Measurements from ENCODE around the gene APOB.

The APOB gene

GRCh38 chr2:20977520-20978180, 66.2 kb downstream of the APOB start:
- Histone ChIP-seq H4K91ac (ENCODE audit: low read length) (no peak overlapping the region), H3K36me3 (ENCODE audit: control insufficient read depth in 1 of 2, insufficient read depth in 2 of 2, low read depth in 1 of 2, low read length in 2 of 2) (no peaks in the 10 kb centered on the region), H2BK120ac (ENCODE audit: low read depth, low read length) (no peak overlapping the region), H3K9me3 (ENCODE audit: control insufficient read depth, low read length) (no peaks in the 10 kb centered on the region), H3K27ac (ENCODE audit: low read length, poor library complexity, severe bottlenecking) (no peak overlapping the region), H3K4me2 (ENCODE audit: low read length, poor library complexity, severe bottlenecking) (no peak overlapping the region), H2BK12ac (ENCODE audit: low read length in 2 of 2) (no peak overlapping the region), H3K27me3 (ENCODE audit: control insufficient read depth in 1 of 2, insufficient read depth in 1 of 2, low read length in 2 of 2) (peaks cover 0 to 4% of the 10 kb centered on the region in 2 experiments), H4K8ac (ENCODE audit: low read length) (no peak overlapping the region), H2BK15ac (ENCODE audit: low read depth, poor library complexity, severe bottlenecking) (no peak overlapping the region), H3K4me3 (ENCODE audit: insufficient read depth in 1 of 2, low read depth in 1 of 2, low read length in 2 of 2) (no peak overlapping the region), H3K23ac (ENCODE audit: low read length in 2 of 2) (no peak overlapping the region), H3K9ac (ENCODE audit: low read length) (no peak overlapping the region), H3K4me1 (ENCODE audit: control insufficient read depth, insufficient read depth, low read depth, low read length) (no peaks in the 10 kb centered on the region), H2AFZ (ENCODE audit: low read depth, low read length) (no peak overlapping the region), H2BK5ac (ENCODE audit: low read depth, low read length, poor library complexity, severe bottlenecking) (no peak overlapping the region), H2AK5ac (ENCODE audit: low read length, severe bottlenecking) (no peak overlapping the region), H3K4ac (ENCODE audit: low read depth in 1 of 2, low read length in 2 of 2) (no peak overlapping the region), H3K79me1 (replicated peaks; ENCODE audit: low read length, poor library complexity, severe bottlenecking) (no peaks in the 10 kb centered on the region), H3K14ac (ENCODE audit: low read length in 2 of 2) (no peak overlapping the region), H3K18ac (ENCODE audit: low read depth in 1 of 2, low read length in 2 of 2) (no peak overlapping the region)
- no peak for DNase-seq
- 49% methylated on average over 3 of the region's 4 CpGs for WGBS

GRCh38 chr2:20976527-20976926, 67.3 kb downstream of the APOB start:
- H4K91ac ChIP-seq (ENCODE audit: low read length): peak overlapping the region; percentile 18
- no peak overlapping the region for H2AFZ ChIP-seq (ENCODE audit: low read depth, low read length)
- no peak for DNase-seq
- H3K9ac ChIP-seq (ENCODE audit: low read length): no peak overlapping the region
- H3K27me3 ChIP-seq (ENCODE audit: control insufficient read depth in 1 of 2, insufficient read depth in 1 of 2, low read length in 2 of 2): peaks cover 0 to 4% of the 10 kb centered on the region in 2 experiments
- H3K18ac ChIP-seq (ENCODE audit: low read depth in 1 of 2, low read length in 2 of 2): no peak overlapping the region
- no peaks in the 10 kb centered on the region for H3K4me1 ChIP-seq (ENCODE audit: control insufficient read depth, insufficient read depth, low read depth, low read length)
- H2BK5ac ChIP-seq (ENCODE audit: low read depth, low read length, poor library complexity, severe bottlenecking): no peak overlapping the region
- no peak overlapping the region for H3K4me3 ChIP-seq (ENCODE audit: insufficient read depth in 1 of 2, low read depth in 1 of 2, low read length in 2 of 2)
- no peak overlapping the region for H4K8ac ChIP-seq (ENCODE audit: low read length)
- H3K27ac ChIP-seq (ENCODE audit: low read length, poor library complexity, severe bottlenecking): no peak overlapping the region
- H3K4me2 ChIP-seq (ENCODE audit: low read length, poor library complexity, severe bottlenecking): no peak overlapping the region
- H3K36me3 ChIP-seq (ENCODE audit: control insufficient read depth in 1 of 2, insufficient read depth in 2 of 2, low read depth in 1 of 2, low read length in 2 of 2): no peaks in the 10 kb centered on the region
- WGBS: 93% methylated on average over 4 of the region's 4 CpGs
- no peak overlapping the region for H2BK15ac ChIP-seq (ENCODE audit: low read depth, poor library complexity, severe bottlenecking)
- no peaks in the 10 kb centered on the region for H3K9me3 ChIP-seq (ENCODE audit: control insufficient read depth, low read length)
- H3K14ac ChIP-seq (ENCODE audit: low read length in 2 of 2): no peak overlapping the region
- no peak overlapping the region for H2BK120ac ChIP-seq (ENCODE audit: low read depth, low read length)
- H3K79me1 ChIP-seq (replicated peaks; ENCODE audit: low read length, poor library complexity, severe bottlenecking): no peaks in the 10 kb centered on the region
- H2AK5ac ChIP-seq (ENCODE audit: low read length, severe bottlenecking): no peak overlapping the region
- no peak overlapping the region for H3K23ac ChIP-seq (ENCODE audit: low read length in 2 of 2)
- H3K4ac ChIP-seq (ENCODE audit: low read depth in 1 of 2, low read length in 2 of 2): no peak overlapping the region
- H2BK12ac ChIP-seq (ENCODE audit: low read length in 2 of 2): no peak overlapping the region

GRCh38 chr2:20972792-20973565, 70.9 kb downstream of the APOB start:
- 75% methylated on average over 2 of the region's 2 CpGs for WGBS
- Histone ChIP-seq H3K9ac (ENCODE audit: low read length) (no peak overlapping the region), H3K18ac (ENCODE audit: low read depth in 1 of 2, low read length in 2 of 2) (no peak overlapping the region), H2BK15ac (ENCODE audit: low read depth, poor library complexity, severe bottlenecking) (no peak overlapping the region), H2BK5ac (ENCODE audit: low read depth, low read length, poor library complexity, severe bottlenecking) (no peak overlapping the region), H2BK12ac (ENCODE audit: low read length in 2 of 2) (no peak overlapping the region), H3K4me2 (ENCODE audit: low read length, poor library complexity, severe bottlenecking) (no peak overlapping the region), H3K23ac (ENCODE audit: low read length in 2 of 2) (no peak overlapping the region), H3K4me1 (ENCODE audit: control insufficient read depth, insufficient read depth, low read depth, low read length) (no peaks in the 10 kb centered on the region), H2BK120ac (ENCODE audit: low read depth, low read length) (no peak overlapping the region), H4K8ac (ENCODE audit: low read length) (no peak overlapping the region), H3K9me3 (ENCODE audit: control insufficient read depth, low read length) (no peaks in the 10 kb centered on the region), H3K36me3 (ENCODE audit: control insufficient read depth in 1 of 2, insufficient read depth in 2 of 2, low read depth in 1 of 2, low read length in 2 of 2) (no peaks in the 10 kb centered on the region), H3K27me3 (ENCODE audit: control insufficient read depth in 1 of 2, insufficient read depth in 1 of 2, low read length in 2 of 2) (peaks cover 4 to 5% of the 10 kb centered on the region in 2 experiments), H2AK5ac (ENCODE audit: low read length, severe bottlenecking) (no peak overlapping the region), H3K14ac (ENCODE audit: low read length in 2 of 2) (no peak overlapping the region), H3K79me1 (replicated peaks; ENCODE audit: low read length, poor library complexity, severe bottlenecking) (no peaks in the 10 kb centered on the region), H2AFZ (ENCODE audit: low read depth, low read length) (no peak overlapping the region), H4K91ac (ENCODE audit: low read length) (no peak overlapping the region), H3K27ac (ENCODE audit: low read length, poor library complexity, severe bottlenecking) (no peak overlapping the region), H3K4ac (ENCODE audit: low read depth in 1 of 2, low read length in 2 of 2) (no peak overlapping the region), H3K4me3 (ENCODE audit: insufficient read depth in 1 of 2, low read depth in 1 of 2, low read length in 2 of 2) (no peak overlapping the region)
- no peak for DNase-seq

- no peak overlapping the region for H3K23ac ChIP-seq (ENCODE audit: low read length in 2 of 2)
- H3K4ac ChIP-seq (ENCODE audit: low read depth in 1 of 2, low read length in 2 of 2): no peak overlapping the region
- peaks cover 4 to 10% of the 10 kb centered on the region in 2 experiments for H3K27me3 ChIP-seq (ENCODE audit: control insufficient read depth in 1 of 2, insufficient read depth in 1 of 2, low read length in 2 of 2)
- no peak overlapping the region for H3K9ac ChIP-seq (ENCODE audit: low read length)
- H4K8ac ChIP-seq (ENCODE audit: low read length): no peak overlapping the region
- H2AK5ac ChIP-seq (ENCODE audit: low read length, severe bottlenecking): no peak overlapping the region
- no peak overlapping the region for H2AFZ ChIP-seq (ENCODE audit: low read depth, low read length)
- H4K91ac ChIP-seq (ENCODE audit: low read length): no peak overlapping the region
- H3K4me2 ChIP-seq (ENCODE audit: low read length, poor library complexity, severe bottlenecking): no peak overlapping the region
- no peak overlapping the region for H2BK5ac ChIP-seq (ENCODE audit: low read depth, low read length, poor library complexity, severe bottlenecking)
- H3K18ac ChIP-seq (ENCODE audit: low read depth in 1 of 2, low read length in 2 of 2): no peak overlapping the region
- no peaks in the 10 kb centered on the region for H3K9me3 ChIP-seq (ENCODE audit: control insufficient read depth, low read length)
- DNase-seq: no peak
- no peak overlapping the region for H3K4me3 ChIP-seq (ENCODE audit: insufficient read depth in 1 of 2, low read depth in 1 of 2, low read length in 2 of 2)
- H2BK120ac ChIP-seq (ENCODE audit: low read depth, low read length): no peak overlapping the region
- H3K27ac ChIP-seq (ENCODE audit: low read length, poor library complexity, severe bottlenecking): no peak overlapping the region
- WGBS: 43% methylated on average over 5 of the region's 5 CpGs
- H3K79me1 ChIP-seq (replicated peaks; ENCODE audit: low read length, poor library complexity, severe bottlenecking): no peaks in the 10 kb centered on the region
- H3K4me1 ChIP-seq (ENCODE audit: control insufficient read depth, insufficient read depth, low read depth, low read length): no peaks in the 10 kb centered on the region
- no peak overlapping the region for H2BK15ac ChIP-seq (ENCODE audit: low read depth, poor library complexity, severe bottlenecking)
- H3K36me3 ChIP-seq (ENCODE audit: control insufficient read depth in 1 of 2, insufficient read depth in 2 of 2, low read depth in 1 of 2, low read length in 2 of 2): no peaks in the 10 kb centered on the region
- H2BK12ac ChIP-seq (ENCODE audit: low read length in 2 of 2): no peak overlapping the region
- H3K14ac ChIP-seq (ENCODE audit: low read length in 2 of 2): no peak overlapping the region
These were observed 71.8 kb downstream of the APOB start for GRCh38 chr2:20972110-20972509.
